Measurements from ENCODE around the gene CHAT. TPM values are rescaled to one million over a fixed set of nuclear protein-coding genes. Genes with fewer than 3 reads are reported as not detected.

The CHAT gene
- total RNA-seq, 1 experiment from 2014 or later = not detected

DNA sequence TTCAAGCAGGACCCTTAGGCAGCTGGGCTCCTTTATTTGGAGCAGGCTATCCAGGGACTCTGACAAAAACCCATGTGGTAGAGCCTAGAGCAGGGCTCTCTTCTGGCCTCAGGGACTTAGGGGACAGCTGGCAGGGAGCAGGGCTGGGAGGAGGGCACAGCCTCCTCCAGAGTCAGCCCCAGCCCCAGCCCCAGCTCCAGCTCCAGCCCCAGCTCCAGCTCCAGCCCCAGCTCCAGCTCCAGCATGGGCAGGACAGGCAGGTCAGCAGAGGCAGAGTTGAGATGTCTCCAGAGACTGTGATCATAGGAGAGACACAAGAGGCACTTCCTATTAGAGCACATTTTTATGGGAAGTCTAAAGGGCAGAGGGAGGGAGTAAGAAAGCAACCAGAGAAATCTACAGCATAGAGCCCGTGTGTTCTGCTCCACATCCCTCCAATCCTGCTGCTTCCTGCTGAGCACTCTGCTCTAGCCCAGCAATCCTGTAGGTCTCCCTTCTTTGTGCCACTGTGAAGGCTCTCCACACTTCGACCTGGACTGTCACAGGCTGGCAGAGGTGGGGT, 52.3 kb downstream of the CHAT start:
- Histone ChIP-seq H3K79me2 (ENCODE audit: insufficient read depth, low read length) (no peaks in the 10 kb centered on the region), H3K18ac (ENCODE audit: insufficient read length, low read depth, low read length) (no peak overlapping the region), H2AK5ac (ENCODE audit: insufficient read length, low read length) (no peak overlapping the region), H4K8ac (replicated peaks; ENCODE audit: insufficient read length, low read depth, low read length) (no peak overlapping the region), H3K79me1 (ENCODE audit: insufficient read depth, low read depth, low read length, poor library complexity, severe bottlenecking) (no peaks in the 10 kb centered on the region), H3K4me1 (ENCODE audit: insufficient read depth, low read length) (no peaks in the 10 kb centered on the region), H4K91ac (ENCODE audit: insufficient read length, low read depth, low read length) (no peak overlapping the region), H3K23ac (ENCODE audit: insufficient read length, low read depth, low read length) (no peak overlapping the region), H3T11ph (ENCODE audit: low read length) (no peak overlapping the region), H3K4ac (ENCODE audit: low read depth, low read length) (no peak overlapping the region), H3K27ac (ENCODE audit: insufficient read length, low read depth, low read length) (no peak overlapping the region), H2BK20ac (ENCODE audit: low read depth, low read length, poor library complexity, severe bottlenecking) (no peak overlapping the region), H3K27me3 (ENCODE audit: insufficient read depth, low read length) (peaks cover 3% of the 10 kb centered on the region; the same call in 1 of the 2 replicates), H3K23me2 (ENCODE audit: insufficient read length, low read depth, low read length, poor library complexity, severe bottlenecking) (no peaks in the 10 kb centered on the region), H3K4me2 (ENCODE audit: insufficient read depth, insufficient read length, low read length) (no peak overlapping the region), H3K14ac (ENCODE audit: insufficient read depth, low read length) (no peak overlapping the region), H3K9me3 (ENCODE audit: control insufficient read depth, low read depth, low read length) (no peaks in the 10 kb centered on the region), H2AFZ (ENCODE audit: low read length) (no peak overlapping the region), H4K5ac (ENCODE audit: insufficient read length, low read depth, low read length) (no peak overlapping the region), H3K9ac (ENCODE audit: extremely low read depth, insufficient read length, low read length) (no peak overlapping the region), H2BK120ac (ENCODE audit: low read depth, low read length, poor library complexity, severe bottlenecking) (no peak overlapping the region), H2BK12ac (ENCODE audit: insufficient read length, low read depth, low read length) (no peak overlapping the region), H2BK5ac (ENCODE audit: insufficient read length, low read length) (no peak overlapping the region), H2BK15ac (ENCODE audit: low read depth, low read length) (no peak overlapping the region), H3K56ac (ENCODE audit: insufficient read length, low read depth, low read length) (no peak overlapping the region), H4K20me1 (ENCODE audit: control insufficient read depth, insufficient read depth, insufficient read length) (no peaks in the 10 kb centered on the region)
- Mint-ChIP-seq H3K27ac (no peak overlapping the region), H3K27me3 (ENCODE audit: low read depth) (peaks cover 91% of the 10 kb centered on the region), H3K4me3 (no peak overlapping the region), H3K36me3 (ENCODE audit: insufficient read depth in 1 of 3, low read depth in 3 of 3) (no peaks in the 10 kb centered on the region), H3K9me3 (no peaks in the 10 kb centered on the region), H3K4me1 (peaks cover 9 to 13% of the 10 kb centered on the region in 2 experiments)
- no peak for DNase-seq
- WGBS (ENCODE audit: extremely low coverage, insufficient read length, low lambda C conversion rate) = no CpG with 5 or more reads among the region's 2 CpGs
- TF ChIP-seq, protein P1, sequence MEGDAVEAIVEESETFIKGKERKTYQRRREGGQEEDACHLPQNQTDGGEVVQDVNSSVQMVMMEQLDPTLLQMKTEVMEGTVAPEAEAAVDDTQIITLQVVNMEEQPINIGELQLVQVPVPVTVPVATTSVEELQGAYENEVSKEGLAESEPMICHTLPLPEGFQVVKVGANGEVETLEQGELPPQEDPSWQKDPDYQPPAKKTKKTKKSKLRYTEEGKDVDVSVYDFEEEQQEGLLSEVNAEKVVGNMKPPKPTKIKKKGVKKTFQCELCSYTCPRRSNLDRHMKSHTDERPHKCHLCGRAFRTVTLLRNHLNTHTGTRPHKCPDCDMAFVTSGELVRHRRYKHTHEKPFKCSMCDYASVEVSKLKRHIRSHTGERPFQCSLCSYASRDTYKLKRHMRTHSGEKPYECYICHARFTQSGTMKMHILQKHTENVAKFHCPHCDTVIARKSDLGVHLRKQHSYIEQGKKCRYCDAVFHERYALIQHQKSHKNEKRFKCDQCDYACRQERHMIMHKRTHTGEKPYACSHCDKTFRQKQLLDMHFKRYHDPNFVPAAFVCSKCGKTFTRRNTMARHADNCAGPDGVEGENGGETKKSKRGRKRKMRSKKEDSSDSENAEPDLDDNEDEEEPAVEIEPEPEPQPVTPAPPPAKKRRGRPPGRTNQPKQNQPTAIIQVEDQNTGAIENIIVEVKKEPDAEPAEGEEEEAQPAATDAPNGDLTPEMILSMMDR (conservative IDR thresholded peaks at IDR 0.05) = no peak
